ENCODE results near the gene WFS1.

WFS1 gene

GRCh38 chr4:6235012-6235411 is 34.6 kb upstream of the WFS1 start:
- no peak for DNase-seq (ENCODE audit: low spot score)

GRCh38 chr4:6235901-6236640 is 33.6 kb upstream of the WFS1 start:
- DNase-seq (ENCODE audit: low spot score): no peak

GRCh38 chr4:6236816-6237390 is 32.7 kb upstream of the WFS1 start:
- DNase-seq (ENCODE audit: low spot score): no peak

GRCh38 chr4:6239486-6239885 is 30.2 kb upstream of the WFS1 start:
- no peak for DNase-seq (ENCODE audit: low spot score)

- no peak for DNase-seq (ENCODE audit: low spot score)
Measured at GRCh38 chr4:6239968-6240367, 29.7 kb upstream of the WFS1 start.

GRCh38 chr4:6241062-6241845 is 28.4 kb upstream of the WFS1 start:
- DNase-seq (ENCODE audit: low spot score): no peak

GRCh38 chr4:6242271-6243029 is 27.2 kb upstream of the WFS1 start:
- no peak for DNase-seq (ENCODE audit: low spot score)

- peak; percentile 81 for DNase-seq (ENCODE audit: low spot score)
Measured at GRCh38 chr4:6245246-6246169, 24.1 kb upstream of the WFS1 start.

- DNase-seq (ENCODE audit: low spot score): no peak
Measured at GRCh38 chr4:6246170-6246634, 23.4 kb upstream of the WFS1 start.

GRCh38 chr4:6248394-6248793 is 21.3 kb upstream of the WFS1 start:
- no peak for DNase-seq (ENCODE audit: low spot score)

- no peak for DNase-seq (ENCODE audit: low spot score)
Measured at GRCh38 chr4:6250235-6250983, 19.2 kb upstream of the WFS1 start.

- DNase-seq (ENCODE audit: low spot score): no peak
Measured at GRCh38 chr4:6250984-6251295, 18.7 kb upstream of the WFS1 start.

- no peak for DNase-seq (ENCODE audit: low spot score)
Measured at GRCh38 chr4:6251365-6251764, 18.3 kb upstream of the WFS1 start.

- DNase-seq (ENCODE audit: low spot score): no peak
Measured at GRCh38 chr4:6252051-6252450, 17.6 kb upstream of the WFS1 start.

GRCh38 chr4:6253111-6253510 is 16.5 kb upstream of the WFS1 start:
- DNase-seq (ENCODE audit: low spot score): no peak

GRCh38 chr4:6253961-6254360 is 15.7 kb upstream of the WFS1 start:
- no peak for DNase-seq (ENCODE audit: low spot score)

- DNase-seq (ENCODE audit: low spot score): no peak
Measured at GRCh38 chr4:6256141-6256540, 13.5 kb upstream of the WFS1 start.

GRCh38 chr4:6257247-6258025 is 12.2 kb upstream of the WFS1 start:
- DNase-seq (ENCODE audit: low spot score): no peak

GRCh38 chr4:6258026-6258360 is 11.7 kb upstream of the WFS1 start:
- no peak for DNase-seq (ENCODE audit: low spot score)

- no peak for DNase-seq (ENCODE audit: low spot score)
Measured at GRCh38 chr4:6258741-6259140, 10.9 kb upstream of the WFS1 start.

Measured in ecto neural progenitor cell (in vitro differentiated cells).